Mesodermal cell (in vitro differentiated cells): Measurements from ENCODE around the gene POLR2M.

Experiments used
- H3K27ac ChIP-seq: 2 replicates; pipeline ENCODE4 v1.7.0; 2013; ENCODE audit warnings: mild to moderate bottlenecking, low read depth, low read length, moderate library complexity; ENCODE audit not compliant: severe bottlenecking
- H3K36me3 ChIP-seq: 2 replicates; pipeline ENCODE4 v1.7.1; 2013; ENCODE audit warnings: mild to moderate bottlenecking, low read length, moderate library complexity; ENCODE audit not compliant: control insufficient read depth, insufficient read depth
- H3K4me1 ChIP-seq: one replicate; pipeline ENCODE4 v1.7.1; 2013; ENCODE audit warnings: mild to moderate bottlenecking, low read length; ENCODE audit not compliant: insufficient read depth, control insufficient read depth, poor library complexity, severe bottlenecking
- H3K4me3 ChIP-seq: 2 replicates; pipeline ENCODE4 v1.7.0; 2013; ENCODE audit warnings: low read length, control low read depth, mild to moderate bottlenecking; ENCODE audit not compliant: insufficient read depth, poor library complexity, severe bottlenecking; ENCODE audit errors: extremely low read depth
- H3K9me3 ChIP-seq: 2 replicates; pipeline ENCODE4 v1.7.1; 2013; ENCODE audit warnings: mild to moderate bottlenecking, low read length, moderate library complexity; ENCODE audit not compliant: control insufficient read depth
- WGBS, 2 experiments: methylation state at CpG; one replicate each; pipeline ENCODE4 v1.1.5; 2013; ENCODE audit warnings: missing lambda C conversion rate in 2 of 2; ENCODE audit not compliant: insufficient coverage in 2 of 2; 5-methylcytosine and 5-hydroxymethylcytosine counted together

The POLR2M gene

DNA sequence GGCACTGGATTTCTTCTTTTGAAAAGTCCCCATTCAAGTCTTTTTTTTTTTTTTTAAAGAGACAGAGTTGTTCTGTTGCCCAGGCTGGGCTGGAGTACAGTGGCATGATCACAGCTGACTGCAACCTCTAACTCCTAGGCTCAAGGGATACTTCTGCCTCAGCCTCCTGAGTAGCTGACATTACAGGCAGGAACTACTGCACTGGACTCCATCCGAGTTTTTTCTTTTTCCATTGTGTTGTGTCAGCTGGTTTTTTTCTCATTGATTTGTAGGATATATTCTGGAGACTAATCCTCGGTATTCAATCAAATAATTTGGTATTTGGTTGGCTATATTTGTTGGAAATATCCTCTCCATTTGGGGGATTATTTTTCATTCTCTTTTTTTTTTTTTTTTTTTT lies 11.8 kb downstream of the POLR2M start:
- 100% methylated on average over 1 of the region's 2 CpGs; no CpG with 5 or more reads in 1 of the 2 experiments for WGBS, 2 experiments
- peaks cover 40% of the 10 kb centered on the region for H3K36me3 ChIP-seq
- no peak overlapping the region for H3K4me3 ChIP-seq

GRCh38 chr15:57720867-57721266 lies 14.4 kb downstream of the POLR2M start:
- no CpG with 5 or more reads among the region's 3 CpGs for WGBS, 2 experiments

More for the DNA sequence above, 11.8 kb downstream of the POLR2M start:
- no peaks in the 10 kb centered on the region for H3K4me1 ChIP-seq
- H3K9me3 ChIP-seq: no peaks in the 10 kb centered on the region
- no peak overlapping the region for H3K27ac ChIP-seq

DNA sequence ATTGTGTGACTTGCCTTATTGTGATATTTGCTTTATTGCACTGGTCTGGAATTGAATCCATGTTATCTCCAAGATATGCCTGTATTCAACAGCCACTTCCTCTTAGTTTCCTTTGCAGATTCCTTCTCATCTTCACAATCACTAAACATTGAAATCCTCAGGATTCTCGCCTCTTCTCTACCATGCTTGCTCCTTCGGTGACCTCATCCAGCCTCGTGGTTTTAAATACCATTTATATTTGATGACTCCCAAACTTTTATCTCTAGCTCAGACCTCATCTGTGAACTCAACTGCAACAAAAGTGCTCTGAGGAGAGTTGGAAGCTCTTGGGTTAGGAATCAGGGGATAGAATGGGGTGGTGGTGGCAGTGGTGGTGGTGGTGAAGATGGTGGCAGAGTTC lies 19.9 kb downstream of the POLR2M start:
- Histone ChIP-seq H3K36me3 (no peaks in the 10 kb centered on the region), H3K4me3 (no peak overlapping the region), H3K27ac (no peak overlapping the region), H3K4me1 (no peaks in the 10 kb centered on the region), H3K9me3 (peaks cover 10% of the 10 kb centered on the region)
- 95 to 96% methylated on average over 2 to 3 of the region's 3 CpGs for WGBS, 2 experiments

More at GRCh38 chr15:57720867-57721266, 14.4 kb downstream of the POLR2M start:
- Histone ChIP-seq H3K27ac (no peak overlapping the region), H3K36me3 (peaks cover 22% of the 10 kb centered on the region), H3K4me1 (no peaks in the 10 kb centered on the region), H3K4me3 (no peak overlapping the region), H3K9me3 (peaks cover 10% of the 10 kb centered on the region)

- 96 to 100% methylated on average over 3 to 4 of the region's 6 CpGs for WGBS, 2 experiments
- H3K4me3 ChIP-seq: no peak overlapping the region
- H3K9me3 ChIP-seq: peaks cover 10% of the 10 kb centered on the region
- no peaks in the 10 kb centered on the region for H3K4me1 ChIP-seq
- no peak overlapping the region for H3K27ac ChIP-seq
- no peaks in the 10 kb centered on the region for H3K36me3 ChIP-seq
Observed at GRCh38 chr15:57727031-57727430, 20.5 kb downstream of the POLR2M start.

GRCh38 chr15:57728436-57728835 lies 21.9 kb downstream of the POLR2M start:
- Histone ChIP-seq H3K4me3 (no peak overlapping the region), H3K4me1 (no peaks in the 10 kb centered on the region), H3K27ac (no peak overlapping the region), H3K9me3 (peaks cover 10% of the 10 kb centered on the region), H3K36me3 (no peaks in the 10 kb centered on the region)
- 96 to 98% methylated on average over 7 to 8 of the region's 8 CpGs for WGBS, 2 experiments

DNA sequence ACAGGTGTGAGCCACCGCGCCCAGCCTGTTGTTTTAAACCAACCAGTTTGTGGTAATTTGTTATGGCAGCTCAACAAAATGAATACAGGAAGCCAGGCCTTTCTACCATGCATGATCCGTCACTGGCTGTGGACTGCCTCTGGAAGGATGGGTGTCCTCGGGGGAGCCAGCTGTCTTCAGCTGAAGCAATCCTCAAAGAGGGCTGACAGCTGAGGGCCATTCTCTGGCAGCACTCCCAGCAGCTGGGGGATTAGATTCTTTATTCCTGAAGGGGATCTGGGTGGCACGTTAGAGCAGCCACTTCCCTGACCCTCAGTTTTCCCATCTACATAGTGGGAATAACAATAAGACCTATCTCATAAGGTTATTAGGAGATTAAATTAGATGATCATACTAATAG lies 24.4 kb downstream of the POLR2M start:
- no peaks in the 10 kb centered on the region for H3K4me1 ChIP-seq
- no peaks in the 10 kb centered on the region for H3K9me3 ChIP-seq
- WGBS, 2 experiments: 100% methylated on average over 2 to 3 of the region's 5 CpGs
- no peaks in the 10 kb centered on the region for H3K36me3 ChIP-seq
- H3K4me3 ChIP-seq: no peak overlapping the region
- H3K27ac ChIP-seq: no peak overlapping the region

- H3K4me3 ChIP-seq: no peak overlapping the region
- H3K9me3 ChIP-seq: no peaks in the 10 kb centered on the region
- 60 to 69% methylated on average over 4 of the region's 6 CpGs for WGBS, 2 experiments
- no peaks in the 10 kb centered on the region for H3K36me3 ChIP-seq
- H3K4me1 ChIP-seq: no peaks in the 10 kb centered on the region
- no peak overlapping the region for H3K27ac ChIP-seq
Observed at GRCh38 chr15:57731530-57732103, 25.1 kb downstream of the POLR2M start.

DNA sequence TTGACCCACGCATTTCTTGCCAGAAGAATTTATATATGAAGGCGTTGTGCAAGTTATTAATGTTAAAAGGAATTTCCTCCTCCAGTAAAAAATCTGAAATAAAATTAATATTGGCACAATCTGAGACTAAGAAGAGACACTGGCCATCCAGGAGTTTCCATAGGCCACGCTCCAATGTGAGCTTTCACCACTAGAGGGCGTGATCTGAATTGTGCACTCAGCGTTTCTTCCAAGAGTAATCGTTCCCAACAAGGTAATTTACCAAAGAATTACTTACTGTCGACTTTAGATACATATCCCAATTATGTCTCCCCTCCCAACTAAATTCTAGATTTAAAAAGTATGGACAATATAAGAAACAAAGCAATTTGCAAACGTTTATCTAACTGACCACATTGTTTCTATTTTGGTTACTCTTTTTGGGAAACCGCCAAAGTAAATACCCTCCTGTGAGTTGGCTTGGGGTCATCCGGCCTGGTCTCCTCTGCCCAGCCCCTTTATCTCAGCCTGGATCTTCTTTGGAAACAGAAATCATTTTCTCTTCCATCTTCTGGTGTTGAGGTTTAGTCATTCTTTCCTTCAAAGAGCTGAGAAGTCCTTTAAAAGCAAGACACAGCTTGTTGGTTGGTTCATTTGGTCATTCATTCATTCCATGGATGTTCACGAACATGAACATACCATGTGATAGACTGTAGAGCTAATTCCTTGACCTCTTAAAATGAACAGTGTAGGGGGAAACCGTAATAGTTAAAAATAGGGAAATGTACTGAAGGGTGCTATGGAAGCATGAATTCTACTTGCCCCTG lies 26.2 kb downstream of the POLR2M start:
- no peaks in the 10 kb centered on the region for H3K9me3 ChIP-seq
- 23 to 39% methylated on average over 6 of the region's 12 CpGs for WGBS, 2 experiments
- no peaks in the 10 kb centered on the region for H3K4me1 ChIP-seq
- H3K36me3 ChIP-seq: no peaks in the 10 kb centered on the region
- no peak overlapping the region for H3K4me3 ChIP-seq
- no peak overlapping the region for H3K27ac ChIP-seq

DNA sequence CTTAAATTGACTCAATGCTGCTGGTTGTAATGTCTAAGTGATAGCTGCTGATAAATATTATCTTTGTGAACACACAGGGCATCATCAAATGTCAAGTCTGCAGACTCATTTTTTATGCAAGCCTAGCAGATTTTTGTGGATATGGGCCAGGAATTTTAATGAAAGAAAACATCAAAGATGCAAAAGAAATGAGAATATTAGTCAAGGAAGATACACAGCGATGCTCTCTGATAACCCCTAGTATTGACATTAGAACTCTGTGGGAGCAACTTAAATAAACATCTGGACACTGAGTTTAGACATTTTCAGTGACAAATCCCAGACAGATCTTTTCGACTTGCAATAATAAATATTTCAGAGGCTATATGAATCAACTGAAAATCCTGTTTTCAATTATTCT lies 28.3 kb downstream of the POLR2M start:
- WGBS, 2 experiments: 86% methylated on average over 1 of the region's 2 CpGs; no CpG with 5 or more reads in 1 of the 2 experiments
- H3K4me3 ChIP-seq: no peak overlapping the region
- no peak overlapping the region for H3K27ac ChIP-seq
- no peaks in the 10 kb centered on the region for H3K4me1 ChIP-seq
- no peaks in the 10 kb centered on the region for H3K36me3 ChIP-seq
- H3K9me3 ChIP-seq: no peaks in the 10 kb centered on the region

- Histone ChIP-seq H3K36me3 (no peaks in the 10 kb centered on the region), H3K4me3 (no peak overlapping the region), H3K27ac (no peak overlapping the region), H3K9me3 (no peaks in the 10 kb centered on the region), H3K4me1 (no peaks in the 10 kb centered on the region)
- 96% methylated on average over 7 to 8 of the region's 8 CpGs for WGBS, 2 experiments
Observed at GRCh38 chr15:57735431-57735830, 28.9 kb downstream of the POLR2M start.

- H3K4me3 ChIP-seq: no peak overlapping the region
- H3K9me3 ChIP-seq: no peaks in the 10 kb centered on the region
- WGBS, 2 experiments: 76 to 86% methylated on average over 2 to 4 of the region's 4 CpGs
- H3K27ac ChIP-seq: no peak overlapping the region
- no peaks in the 10 kb centered on the region for H3K36me3 ChIP-seq
- no peaks in the 10 kb centered on the region for H3K4me1 ChIP-seq
Observed at GRCh38 chr15:57735891-57736290, 29.4 kb downstream of the POLR2M start.
